ENCODE measurements around the gene MBTPS1.

DNA sequence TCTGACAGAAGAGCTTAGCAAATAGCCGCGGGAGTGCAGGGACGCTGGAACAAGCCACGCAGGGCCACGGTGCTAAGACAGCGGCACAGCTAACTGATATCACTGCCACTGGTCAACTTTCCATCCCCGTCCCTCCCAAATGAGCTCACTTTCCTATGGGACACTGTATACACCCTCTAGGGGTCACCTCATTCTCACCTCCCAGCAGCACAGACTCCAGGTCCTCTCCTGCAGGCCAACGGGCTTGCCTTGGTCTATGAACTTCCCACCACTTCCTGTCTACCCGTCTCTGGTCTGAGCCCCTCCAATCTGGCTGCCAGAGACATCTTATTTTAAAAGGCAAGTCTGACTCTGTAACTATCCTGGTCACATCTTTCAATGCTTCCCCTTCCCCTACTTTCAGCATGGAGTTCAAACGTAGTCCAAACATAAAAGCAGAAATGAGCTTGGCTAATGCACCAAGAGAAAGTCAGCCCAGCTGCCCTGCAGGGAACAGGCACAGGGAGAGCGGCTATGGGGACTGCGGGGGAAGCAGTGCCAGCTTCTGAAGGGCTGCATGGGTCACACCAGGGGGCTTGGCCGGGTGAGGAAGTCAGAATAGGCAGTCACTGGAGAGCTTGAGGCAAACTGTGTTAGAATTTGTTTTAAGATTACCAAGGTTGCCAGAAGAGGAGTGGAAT lies 47.8 kb downstream of the MBTPS1 start:
- TF ChIP-seq POLR2A (IDR thresholded peaks at IDR 0.05; ENCODE audit: low read length) (no peak), CTCF (IDR thresholded peaks at IDR 0.05) (no peak), MAZ (IDR thresholded peaks at IDR 0.05; ENCODE audit: borderline replicate concordance, low read depth, low read length) (no peak), MAFK (IDR thresholded peaks at IDR 0.05; ENCODE audit: partially characterized antibody) (no peak), CEBPB (IDR thresholded peaks at IDR 0.05) (no peak), NPAS2 (CRISPR knock-in tag; IDR thresholded peaks at IDR 0.05; ENCODE audit: borderline replicate concordance) (no peak), MYC (IDR thresholded peaks at IDR 0.05; ENCODE audit: borderline replicate concordance, low read length) (no peak), PHF8 (IDR thresholded peaks at IDR 0.05; ENCODE audit: borderline replicate concordance, low read depth) (no peak), KDM5A (IDR thresholded peaks at IDR 0.05) (no peak), REST (IDR thresholded peaks at IDR 0.05) (no peak), HOXA7 (CRISPR knock-in tag; IDR thresholded peaks at IDR 0.05) (no peak)
- TF ChIP-seq, protein P1, sequence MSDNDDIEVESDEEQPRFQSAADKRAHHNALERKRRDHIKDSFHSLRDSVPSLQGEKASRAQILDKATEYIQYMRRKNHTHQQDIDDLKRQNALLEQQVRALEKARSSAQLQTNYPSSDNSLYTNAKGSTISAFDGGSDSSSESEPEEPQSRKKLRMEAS (IDR thresholded peaks at IDR 0.05) = no peak
